Measurements from ENCODE around the gene HOXA7. TPM values are rescaled to one million over a fixed set of nuclear protein-coding genes. Genes with fewer than 3 reads are reported as not detected.

The HOXA7 gene
- total RNA-seq, 2 experiments from 2014 or later: not detected

DNA sequence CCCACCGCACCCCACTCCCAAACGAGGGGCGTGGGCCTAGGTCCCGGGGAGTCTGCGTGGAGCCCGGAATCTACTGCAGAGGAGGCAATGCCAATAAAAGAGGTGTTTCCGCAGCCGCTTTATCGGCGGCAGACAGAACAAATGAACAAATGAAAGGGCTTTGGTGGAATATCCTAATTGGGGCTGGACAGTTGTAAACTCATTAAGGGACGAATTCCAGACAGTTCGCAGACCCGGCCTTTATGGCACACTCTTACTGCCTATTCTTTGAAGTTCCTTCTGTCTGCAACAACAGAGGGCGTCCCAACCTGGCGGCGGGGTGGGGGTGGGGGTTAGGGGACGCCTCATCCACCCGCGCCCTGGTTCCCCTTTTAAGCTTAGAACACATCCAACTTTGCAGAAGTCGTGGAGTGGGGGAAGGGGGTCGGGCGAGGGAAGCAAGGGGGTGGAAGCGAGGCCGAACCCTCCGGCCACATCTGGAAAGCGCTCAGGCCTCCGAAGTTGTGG, 4.8 kb upstream of the HOXA7 start:
- no peak for ATAC-seq
- intact Hi-C loops (cut with micrococcal nuclease): loop anchor here (2.0 kb wide), 2 partner anchors 306 to 478 kb away; no protein-coding TSS in a partner anchor
- TF ChIP-seq, protein P1, sequence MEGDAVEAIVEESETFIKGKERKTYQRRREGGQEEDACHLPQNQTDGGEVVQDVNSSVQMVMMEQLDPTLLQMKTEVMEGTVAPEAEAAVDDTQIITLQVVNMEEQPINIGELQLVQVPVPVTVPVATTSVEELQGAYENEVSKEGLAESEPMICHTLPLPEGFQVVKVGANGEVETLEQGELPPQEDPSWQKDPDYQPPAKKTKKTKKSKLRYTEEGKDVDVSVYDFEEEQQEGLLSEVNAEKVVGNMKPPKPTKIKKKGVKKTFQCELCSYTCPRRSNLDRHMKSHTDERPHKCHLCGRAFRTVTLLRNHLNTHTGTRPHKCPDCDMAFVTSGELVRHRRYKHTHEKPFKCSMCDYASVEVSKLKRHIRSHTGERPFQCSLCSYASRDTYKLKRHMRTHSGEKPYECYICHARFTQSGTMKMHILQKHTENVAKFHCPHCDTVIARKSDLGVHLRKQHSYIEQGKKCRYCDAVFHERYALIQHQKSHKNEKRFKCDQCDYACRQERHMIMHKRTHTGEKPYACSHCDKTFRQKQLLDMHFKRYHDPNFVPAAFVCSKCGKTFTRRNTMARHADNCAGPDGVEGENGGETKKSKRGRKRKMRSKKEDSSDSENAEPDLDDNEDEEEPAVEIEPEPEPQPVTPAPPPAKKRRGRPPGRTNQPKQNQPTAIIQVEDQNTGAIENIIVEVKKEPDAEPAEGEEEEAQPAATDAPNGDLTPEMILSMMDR (IDR thresholded peaks at IDR 0.05): peak; percentile 17
- Mint-ChIP-seq H3K4me1 (ENCODE audit: low read depth) (peaks cover 28% of the 10 kb centered on the region), H3K27me3 (peaks cover 78% of the 10 kb centered on the region), H3K36me3 (ENCODE audit: low read depth) (no peaks in the 10 kb centered on the region), H3K27ac (no peak overlapping the region), H3K9me3 (no peaks in the 10 kb centered on the region), H3K4me3 (peak overlapping the region; percentile 59)
- CTCF ChIA-PET: interaction anchor here (0.6 to 4.5 kb wide), 40 partner anchors 10 to 1299 kb away, joined by 3 to 63 read pairs (median 4); partner anchors contain the start of genes HOXA10 and HOXA3
- no peak for DNase-seq
- POLR2A ChIA-PET: interaction anchor here (0.7 kb wide), 1 partner anchor 64 kb away, joined by 3 read pairs; no protein-coding TSS in a partner anchor

DNA sequence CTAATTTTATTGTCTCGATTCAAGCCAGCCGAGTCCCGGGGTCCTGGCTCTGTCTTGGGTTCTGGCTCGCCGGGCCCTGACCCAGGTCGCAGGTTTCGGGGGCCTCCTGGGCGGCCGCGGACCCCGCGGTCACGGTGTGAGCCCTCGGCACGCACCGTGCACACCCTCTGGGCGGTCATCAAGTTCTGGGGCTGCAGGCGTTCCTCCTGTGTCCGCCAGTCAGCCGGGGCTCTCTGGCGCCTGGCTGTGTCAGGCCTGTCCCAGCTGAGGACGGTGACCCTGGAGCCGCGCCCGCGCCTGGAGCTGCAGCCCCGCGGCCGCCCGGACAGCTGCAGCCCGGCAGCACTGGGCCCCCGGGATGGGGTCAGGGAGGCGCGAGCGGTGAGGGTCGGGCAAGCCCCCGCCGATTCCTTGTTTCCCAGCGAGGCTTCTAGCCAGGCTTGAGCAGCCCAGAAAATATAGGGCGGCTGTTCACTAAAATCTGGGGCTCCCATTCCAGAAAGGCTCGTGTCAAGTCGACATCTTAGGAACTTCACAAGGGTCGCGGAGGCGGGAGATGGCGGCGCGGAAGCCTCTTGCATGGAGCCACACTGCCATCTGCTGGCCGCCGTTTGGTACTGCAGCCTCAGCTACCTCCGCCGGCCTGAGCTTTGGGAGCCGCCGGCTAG, 4.2 kb upstream of the HOXA7 start:
- no peak overlapping the region for H3K27ac Mint-ChIP-seq
- POLR2A ChIA-PET: interaction anchor here (0.7 kb wide), 1 partner anchor 63 kb away, joined by 3 read pairs; no protein-coding TSS in a partner anchor
- CTCF ChIA-PET: interaction anchor here (0.6 to 4.5 kb wide), 40 partner anchors 10 to 1298 kb away, joined by 3 to 63 read pairs (median 4); partner anchors contain the start of genes HOXA10 and HOXA3
- peak overlapping the region; percentile 59 for H3K4me3 Mint-ChIP-seq
- ATAC-seq: peak; percentile 78
- intact Hi-C loops (cut with micrococcal nuclease): loop anchor here (2.0 kb wide), 2 partner anchors 306 to 478 kb away; no protein-coding TSS in a partner anchor
- H3K36me3 Mint-ChIP-seq (ENCODE audit: low read depth): no peaks in the 10 kb centered on the region
- TF ChIP-seq, protein P1 (IDR thresholded peaks at IDR 0.05): peak; percentile 98
- no peaks in the 10 kb centered on the region for H3K9me3 Mint-ChIP-seq
- H3K27me3 Mint-ChIP-seq: peaks cover 79% of the 10 kb centered on the region
- DNase-seq: peak; percentile 89
- peaks cover 27% of the 10 kb centered on the region for H3K4me1 Mint-ChIP-seq (ENCODE audit: low read depth)

DNA sequence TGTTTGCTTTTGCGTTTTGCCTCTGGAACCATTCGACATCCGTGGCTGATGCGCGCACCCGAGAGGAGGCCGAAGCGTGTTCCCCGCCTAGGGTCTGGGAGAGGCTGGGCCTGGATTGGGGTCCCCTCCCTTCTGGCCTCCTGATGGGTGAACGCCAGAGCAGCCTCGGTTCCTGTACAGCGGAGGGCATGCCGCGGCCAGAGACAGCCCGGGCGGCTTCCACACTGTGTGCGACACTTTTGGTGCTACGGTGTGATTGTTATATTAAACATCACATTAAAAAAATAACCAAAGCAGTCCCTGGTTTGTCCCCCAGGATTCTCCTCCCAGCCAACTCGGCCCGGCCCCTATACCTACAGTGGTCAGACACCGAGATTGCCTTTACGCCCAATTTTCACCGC, 3.7 kb upstream of the HOXA7 start:
- ChIA-PET CTCF (interaction anchor here (1.2 to 4.5 kb wide), 22 partner anchors 9 to 790 kb away, joined by 3 to 63 read pairs (median 6); partner anchors contain the start of genes HOXA10 and HOXA3), POLR2A (no interaction called here)
- ATAC-seq (no peak), DNase-seq (no peak)
- intact Hi-C loops (cut with micrococcal nuclease): loop anchor here (2.0 kb wide), 2 partner anchors 305 to 477 kb away; no protein-coding TSS in a partner anchor
- Mint-ChIP-seq H3K27me3 (peaks cover 80% of the 10 kb centered on the region), H3K27ac (no peak overlapping the region), H3K36me3 (ENCODE audit: low read depth) (no peaks in the 10 kb centered on the region), H3K4me3 (peak overlapping the region; percentile 50), H3K4me1 (ENCODE audit: low read depth) (peaks cover 30% of the 10 kb centered on the region), H3K9me3 (no peaks in the 10 kb centered on the region)
- TF ChIP-seq, protein P1 (IDR thresholded peaks at IDR 0.05): no peak

DNA sequence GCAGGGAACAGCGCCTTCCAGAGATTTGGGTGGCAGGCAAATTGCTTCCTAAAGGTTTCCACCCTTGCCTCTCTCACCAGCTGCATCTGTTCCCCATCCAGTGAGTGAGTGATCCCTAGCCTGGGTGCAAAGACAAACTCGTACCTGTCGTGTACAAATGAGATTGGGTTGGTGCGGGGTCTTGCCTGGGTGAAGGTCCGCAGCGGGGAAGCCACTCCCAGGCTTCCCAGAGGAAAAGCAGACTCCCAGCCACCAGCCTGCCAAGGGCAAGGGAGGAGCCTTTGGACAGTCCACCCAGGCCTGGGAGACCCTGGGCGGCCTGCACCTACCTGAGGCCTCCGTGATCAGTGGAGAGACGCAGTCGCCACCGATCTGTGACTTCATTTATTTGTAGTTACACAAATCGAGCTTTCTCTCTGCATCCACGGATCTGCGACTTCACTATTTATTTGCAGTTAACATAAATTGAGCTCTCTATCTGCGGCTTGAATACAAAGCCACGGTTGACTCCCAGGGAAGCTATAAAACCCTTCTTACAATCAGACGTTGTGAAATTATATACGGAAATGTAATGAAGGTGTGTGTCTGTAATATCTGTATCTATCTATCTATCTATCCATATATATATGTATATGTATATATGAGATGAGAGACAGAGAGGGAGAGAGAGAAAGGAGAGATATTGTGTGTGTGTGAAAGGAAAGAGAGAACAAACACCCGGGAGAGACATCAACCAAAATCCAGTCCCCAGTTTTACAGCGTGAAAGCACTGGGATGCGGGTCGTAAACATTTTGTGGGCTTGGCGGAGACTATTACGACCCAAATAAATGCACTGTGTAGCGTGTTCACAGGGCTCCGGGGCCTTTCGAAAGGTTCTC, 3.0 kb upstream of the HOXA7 start:
- CTCF ChIA-PET: interaction anchor here (0.7 to 2.1 kb wide), 10 partner anchors 10 to 480 kb away, joined by 3 to 15 read pairs (median 6); partner anchors contain the start of gene HOXA10
- Mint-ChIP-seq H3K27ac (no peak overlapping the region), H3K4me1 (ENCODE audit: low read depth) (peaks cover 32% of the 10 kb centered on the region), H3K4me3 (peak overlapping the region; percentile 50), H3K9me3 (no peaks in the 10 kb centered on the region), H3K36me3 (ENCODE audit: low read depth) (no peaks in the 10 kb centered on the region), H3K27me3 (peaks cover 82% of the 10 kb centered on the region)
- POLR2A ChIA-PET: no interaction called here
- DNase-seq (no peak), ATAC-seq (no peak)
- intact Hi-C loops (cut with micrococcal nuclease): loop anchor here (2.0 to 5.0 kb wide), 4 partner anchors 38 to 477 kb away; partner anchors contain the start of gene EVX1
- TF ChIP-seq, protein P1 (IDR thresholded peaks at IDR 0.05): no peak

Data from activated CD8-positive, alpha-beta T cell treated with anti-CD3 and anti-CD28 coated beads for 36 hours (primary cell).